GM12891 (cell line): Measurements from ENCODE around the gene TAOK1.
"Not testable (repeated sequence)": the region's sequence is repeated elsewhere in the genome, so short reads cannot be mapped to it uniquely, and the experiment has no call there.

Experiments
- DNase-seq: peaks from one replicate; pipeline ENCODE4 v3.0.0; 2011; ENCODE audit warnings: low spot score; ENCODE audit not compliant: insufficient read length
- FAIRE-seq: peaks from 2 replicates; lab custom pipeline; 2011; peaks lifted over from hg19 to GRCh38; lab: Jason Lieb, UNC
- PAX5 ChIP-seq: IDR thresholded peaks from 2 replicates; pipeline ENCODE4 v1.6.1; 2011; ENCODE audit warnings: low read length, moderate library complexity, mild to moderate bottlenecking; ENCODE audit not compliant: insufficient read depth, severe bottlenecking
- POLR2A ChIP-seq: IDR thresholded peaks from 2 replicates; pipeline ENCODE4 v1.6.1; 2011; ENCODE audit warnings: low read depth, low read length, control low read depth
- POLR2AphosphoS5 ChIP-seq: IDR thresholded peaks from 2 replicates; pipeline ENCODE4 v1.6.1; 2011; ENCODE audit warnings: low read depth, low read length, control low read depth
- POU2F2 ChIP-seq: IDR thresholded peaks from 2 replicates; pipeline ENCODE4 v1.6.1; 2011; ENCODE audit warnings: low read depth, mild to moderate bottlenecking, control low read depth, low read length, moderate library complexity
- SPI1 ChIP-seq: IDR thresholded peaks from 2 replicates; pipeline ENCODE4 v1.6.1; 2011; ENCODE audit warnings: low read depth, low read length, control low read depth
- TAF1 ChIP-seq: IDR thresholded peaks from 2 replicates; pipeline ENCODE4 v1.6.1; 2011; ENCODE audit warnings: low read depth, low read length, control low read depth

Gene TAOK1

GRCh38 chr17:29434550-29434949 is 44.4 kb downstream of the TAOK1 start:
- FAIRE-seq (no peak), DNase-seq (no peak)
- no peak for TF ChIP-seq TAF1
- TF ChIP-seq POLR2A = no peak
- no peak for TF ChIP-seq POU2F2

GRCh38 chr17:29442451-29442850 is 52.3 kb downstream of the TAOK1 start:
- FAIRE-seq = no peak
- TF ChIP-seq TAF1 (no peak), POLR2A (no peak), SPI1 (no peak), POLR2AphosphoS5 (no peak), POU2F2 (no peak), PAX5 (no peak)
- DNase-seq = no peak

GRCh38 chr17:29443041-29443739 is 53.0 kb downstream of the TAOK1 start:
- FAIRE-seq = no peak

GRCh38 chr17:29444589-29444988 is 54.4 kb downstream of the TAOK1 start:
- FAIRE-seq (no peak), DNase-seq (no peak)
- no peak for TF ChIP-seq TAF1
- TF ChIP-seq SPI1 = no peak
- TF ChIP-seq POLR2AphosphoS5 = no peak
- no peak for TF ChIP-seq PAX5
- no peak for TF ChIP-seq POU2F2
- TF ChIP-seq POLR2A = no peak

More at GRCh38 chr17:29443041-29443739, 53.0 kb downstream of the TAOK1 start:
- TF ChIP-seq POLR2A (no peak), PAX5 (no peak), TAF1 (no peak), POLR2AphosphoS5 (no peak), POU2F2 (no peak), SPI1 (no peak)
- no peak for DNase-seq

- DNase-seq (no peak), FAIRE-seq (no peak)
These were observed 55.7 kb downstream of the TAOK1 start for GRCh38 chr17:29445844-29446243.

GRCh38 chr17:29449865-29450671 is 59.9 kb downstream of the TAOK1 start:
- DNase-seq (no peak), FAIRE-seq (peak; percentile 67)
- TF ChIP-seq PAX5 (no peak), SPI1 (no peak), POU2F2 (no peak), TAF1 (no peak), POLR2AphosphoS5 (no peak), POLR2A (no peak)

More at GRCh38 chr17:29445844-29446243, 55.7 kb downstream of the TAOK1 start:
- TF ChIP-seq POLR2A = no peak
- TF ChIP-seq POLR2AphosphoS5 = no peak
- TF ChIP-seq POU2F2 = no peak

GRCh38 chr17:29451121-29451742 is 61.1 kb downstream of the TAOK1 start:
- DNase-seq = no peak
- FAIRE-seq = no peak

GRCh38 chr17:29458066-29458465 is 67.9 kb downstream of the TAOK1 start:
- FAIRE-seq (no peak), DNase-seq (no peak)
- no peak for TF ChIP-seq POLR2A
- no peak for TF ChIP-seq PAX5
- no peak for TF ChIP-seq POU2F2
- TF ChIP-seq TAF1 = no peak
- no peak for TF ChIP-seq SPI1
- no peak for TF ChIP-seq POLR2AphosphoS5

More at GRCh38 chr17:29451121-29451742, 61.1 kb downstream of the TAOK1 start:
- TF ChIP-seq POU2F2 = no peak

- DNase-seq (no peak), FAIRE-seq (peak; percentile 9)
- TF ChIP-seq TAF1 = no peak
- no peak for TF ChIP-seq SPI1
- no peak for TF ChIP-seq POU2F2
- TF ChIP-seq PAX5 = no peak
These were observed 71.5 kb downstream of the TAOK1 start for GRCh38 chr17:29461483-29462206.

- TF ChIP-seq POLR2AphosphoS5 (no peak), POLR2A (no peak), POU2F2 (no peak), TAF1 (no peak), SPI1 (no peak), PAX5 (no peak)
- no peak for DNase-seq
- no peak for FAIRE-seq
These were observed 79.1 kb downstream of the TAOK1 start for GRCh38 chr17:29469276-29469675.

- not testable (repeated sequence) for FAIRE-seq, DNase-seq
These were observed 83.3 kb downstream of the TAOK1 start for GRCh38 chr17:29473437-29473836.
